Spinal cord (tissue), 10 donors: Measurements from ENCODE around the gene RFX1. TPM values are rescaled to one million over a fixed set of nuclear protein-coding genes. Genes with fewer than 3 reads are reported as not detected.
"Not testable (repeated sequence)": the region's sequence is repeated elsewhere in the genome, so short reads cannot be mapped to it uniquely, and the experiment has no call there.

ENCODE experiments used
- DNase-seq, 6 donors: peaks; one replicate each; pipeline versions ENCODE4 v3.0.0 to v3.0.0-alpha.2; 2013 to 2015; ENCODE audit warnings: low spot score in 6 of 6, low read depth in 4 of 6
- H3K27ac ChIP-seq: one replicate; pipeline ENCODE4 v1.5.1; 2013; ENCODE audit warnings: low read depth, low read length, control low read depth
- H3K27me3 ChIP-seq: one replicate; pipeline ENCODE4 v1.6.1; 2013; ENCODE audit warnings: low read length; ENCODE audit not compliant: control insufficient read depth, insufficient read depth
- H3K36me3 ChIP-seq: one replicate; pipeline ENCODE4 v1.6.1; 2013; ENCODE audit warnings: low read length; ENCODE audit not compliant: control insufficient read depth, insufficient read depth
- H3K4me1 ChIP-seq: one replicate; pipeline ENCODE4 v1.6.1; 2013; ENCODE audit warnings: low read length; ENCODE audit not compliant: control insufficient read depth, insufficient read depth
- H3K4me3 ChIP-seq: one replicate; pipeline ENCODE4 v1.5.1; 2013; ENCODE audit warnings: low read depth, low read length, control low read depth
- H3K9me3 ChIP-seq: one replicate; pipeline ENCODE4 v1.6.1; 2013; ENCODE audit warnings: low read length; ENCODE audit not compliant: control insufficient read depth, insufficient read depth
- WGBS: methylation state at CpG from one replicate; pipeline ENCODE4 v1.1.5; 2013; ENCODE audit warnings: missing lambda C conversion rate; ENCODE audit not compliant: insufficient coverage; 5-methylcytosine and 5-hydroxymethylcytosine counted together
- long read RNA-seq, 4 donors: transcript quantifications; one replicate each; lab custom pipeline, GENCODE V29; 2026
- polyA plus RNA-seq, 2 donors: library from polyadenylated mRNA; unstranded; fragments of 120-200 nt; gene quantifications; one replicate each; pipeline ENCODE4 v1.2.1, GENCODE V29; 2013; ENCODE audit not compliant: insufficient read length in 2 of 2
- total RNA-seq, 2 donors: library from RNA; depleted of rRNA in 1 of 2; stranded (reverse); fragments of 120-200 nt in 1 of 2; fragments of >200 nt in 1 of 2; gene quantifications; one replicate each; pipeline versions ENCODE4 v1.2.3 to v1.2.4, GENCODE V29; 2013 to 2014
- donor health status: healthy.

The RFX1 gene
- total RNA-seq (1 to 10 TPM; 2.6 to 5.8 TPM), polyA plus RNA-seq (10 to 100 TPM; 14.5 to 16.2 TPM)
- long read RNA-seq, donor 1 = 0 reads
- long read RNA-seq, donor 2 = 0 reads
- long read RNA-seq, donor 3 = 0 reads
- long read RNA-seq, donor 4, partial matches to known transcripts = 38 of 39 reads
- long read RNA-seq, donor 4, other reads (novel, unspliced or antisense) = 0 of 39 reads

GRCh38 chr19:14006085-14006765 is at the start of gene RFX1:
Gene RFX1, minus strand, starts transcription at chr19:14006320. Its CDS starts 12,477 bp downstream, at chr19:13993843.
- no peaks in the 10 kb centered on the region for H3K9me3 ChIP-seq
- H3K4me3 ChIP-seq = peak within 1 kb of the TSS; percentile 84
- peaks cover 28% of the 10 kb centered on the region for H3K4me1 ChIP-seq
- H3K27me3 ChIP-seq = no peaks in the 10 kb centered on the region
- peak within 1 kb of the TSS; percentile 99 for H3K27ac ChIP-seq
- DNase-seq = peak; percentile 97 to 100 (median 98)
- under 1% methylated on average over 55 of the region's 58 CpGs for WGBS
- H3K36me3 ChIP-seq = no peaks in the 10 kb centered on the region

- DNase-seq = no peak
- H3K4me1 ChIP-seq = peaks cover 24% of the 10 kb centered on the region
- H3K36me3 ChIP-seq = peaks cover 24% of the 10 kb centered on the region
- no peak overlapping the region for H3K27ac ChIP-seq
- peaks cover 21% of the 10 kb centered on the region for H3K27me3 ChIP-seq
- H3K9me3 ChIP-seq = no peaks in the 10 kb centered on the region
- 89% methylated on average over 3 of the region's 3 CpGs for WGBS
- no peak overlapping the region for H3K4me3 ChIP-seq
These were observed 49.3 kb upstream of the RFX1 start for GRCh38 chr19:14055396-14055795.

- no peaks in the 10 kb centered on the region for H3K9me3 ChIP-seq
- H3K36me3 ChIP-seq = peaks cover 25% of the 10 kb centered on the region
- H3K27ac ChIP-seq = no peak overlapping the region
- peaks cover 18% of the 10 kb centered on the region for H3K27me3 ChIP-seq
- 75% methylated on average over 10 of the region's 11 CpGs for WGBS
- no peak overlapping the region for H3K4me3 ChIP-seq
- no peak for DNase-seq
- peaks cover 24% of the 10 kb centered on the region for H3K4me1 ChIP-seq
These were observed 48.6 kb upstream of the RFX1 start for GRCh38 chr19:14054721-14055120.

GRCh38 chr19:14054099-14054498 is 48.0 kb upstream of the RFX1 start:
- no peak overlapping the region for H3K4me3 ChIP-seq
- peaks cover 26% of the 10 kb centered on the region for H3K36me3 ChIP-seq
- H3K27me3 ChIP-seq = peaks cover 12% of the 10 kb centered on the region
- no peaks in the 10 kb centered on the region for H3K9me3 ChIP-seq
- WGBS = 85% methylated on average over 6 of the region's 6 CpGs
- no peak for DNase-seq
- H3K27ac ChIP-seq = no peak overlapping the region
- peaks cover 23% of the 10 kb centered on the region for H3K4me1 ChIP-seq

- Histone ChIP-seq H3K27ac (no peak overlapping the region), H3K4me3 (no peak overlapping the region), H3K4me1 (peaks cover 17% of the 10 kb centered on the region), H3K36me3 (peaks cover 28% of the 10 kb centered on the region), H3K27me3 (peaks cover 6% of the 10 kb centered on the region), H3K9me3 (no peaks in the 10 kb centered on the region)
- DNase-seq = no peak
- WGBS = 86% methylated on average over 10 of the region's 11 CpGs
These were observed 47.4 kb upstream of the RFX1 start for GRCh38 chr19:14053500-14053899.

GRCh38 chr19:14053032-14053431 is 46.9 kb upstream of the RFX1 start:
- H3K27me3 ChIP-seq = peaks cover 1% of the 10 kb centered on the region
- DNase-seq = no peak
- no peaks in the 10 kb centered on the region for H3K9me3 ChIP-seq
- H3K36me3 ChIP-seq = peaks cover 28% of the 10 kb centered on the region
- no peak overlapping the region for H3K27ac ChIP-seq
- peaks cover 12% of the 10 kb centered on the region for H3K4me1 ChIP-seq
- WGBS = 80% methylated on average over 1 of the region's 3 CpGs
- H3K4me3 ChIP-seq = no peak overlapping the region

- Histone ChIP-seq H3K4me3 (no peak overlapping the region), H3K4me1 (peaks cover 7% of the 10 kb centered on the region), H3K27me3 (no peaks in the 10 kb centered on the region), H3K27ac (no peak overlapping the region), H3K36me3 (peaks cover 28% of the 10 kb centered on the region), H3K9me3 (no peaks in the 10 kb centered on the region)
- WGBS = 94% methylated on average over 2 of the region's 6 CpGs
- no peak for DNase-seq
These were observed 46.4 kb upstream of the RFX1 start for GRCh38 chr19:14052470-14052869.

GRCh38 chr19:14051980-14052379 is 45.9 kb upstream of the RFX1 start:
- H3K4me3 ChIP-seq = no peak overlapping the region
- WGBS = 77% methylated on average over 6 of the region's 9 CpGs

GRCh38 chr19:14050961-14051360 is 44.8 kb upstream of the RFX1 start:
- H3K27ac ChIP-seq = not testable (repeated sequence)

More at GRCh38 chr19:14051980-14052379, 45.9 kb upstream of the RFX1 start:
- peaks cover 28% of the 10 kb centered on the region for H3K36me3 ChIP-seq
- no peaks in the 10 kb centered on the region for H3K27me3 ChIP-seq
- no peak overlapping the region for H3K27ac ChIP-seq
- peaks cover 5% of the 10 kb centered on the region for H3K4me1 ChIP-seq
- no peaks in the 10 kb centered on the region for H3K9me3 ChIP-seq
- no peak for DNase-seq

GRCh38 chr19:14050512-14050911 is 44.4 kb upstream of the RFX1 start:
- H3K27ac ChIP-seq = no peak overlapping the region
- no peak for DNase-seq
- no peaks in the 10 kb centered on the region for H3K4me1 ChIP-seq
- no peaks in the 10 kb centered on the region for H3K27me3 ChIP-seq
- peaks cover 33% of the 10 kb centered on the region for H3K36me3 ChIP-seq
- no peaks in the 10 kb centered on the region for H3K9me3 ChIP-seq
- H3K4me3 ChIP-seq = no peak overlapping the region
- WGBS = 100% methylated on average over 4 of the region's 4 CpGs

More at GRCh38 chr19:14050961-14051360, 44.8 kb upstream of the RFX1 start:
- not testable (repeated sequence) for H3K4me3 ChIP-seq, DNase-seq, H3K27me3 ChIP-seq, H3K4me1 ChIP-seq, H3K9me3 ChIP-seq
- WGBS = 80% methylated on average over 7 of the region's 11 CpGs
- H3K36me3 ChIP-seq = peaks cover 33% of the 10 kb centered on the region
